Activated T-cell treated with anti-CD3 and anti-CD28 coated beads, Interleukin-2, amount 50 U/mL, for 48 hours (primary cell): ENCODE results near the gene HSDL1.

ENCODE experiments used
- DNase-seq, 2 experiments: peaks; one replicate each; pipeline ENCODE4 v3.0.0-alpha.2; 2020

Gene HSDL1

GRCh38 chr16:84175350-84176081, 30.5 kb upstream of the HSDL1 start:
- peak; percentile 66 to 71 for DNase-seq

- no peak for DNase-seq
Observed at GRCh38 chr16:84174396-84174795, 29.4 kb upstream of the HSDL1 start.

DNA sequence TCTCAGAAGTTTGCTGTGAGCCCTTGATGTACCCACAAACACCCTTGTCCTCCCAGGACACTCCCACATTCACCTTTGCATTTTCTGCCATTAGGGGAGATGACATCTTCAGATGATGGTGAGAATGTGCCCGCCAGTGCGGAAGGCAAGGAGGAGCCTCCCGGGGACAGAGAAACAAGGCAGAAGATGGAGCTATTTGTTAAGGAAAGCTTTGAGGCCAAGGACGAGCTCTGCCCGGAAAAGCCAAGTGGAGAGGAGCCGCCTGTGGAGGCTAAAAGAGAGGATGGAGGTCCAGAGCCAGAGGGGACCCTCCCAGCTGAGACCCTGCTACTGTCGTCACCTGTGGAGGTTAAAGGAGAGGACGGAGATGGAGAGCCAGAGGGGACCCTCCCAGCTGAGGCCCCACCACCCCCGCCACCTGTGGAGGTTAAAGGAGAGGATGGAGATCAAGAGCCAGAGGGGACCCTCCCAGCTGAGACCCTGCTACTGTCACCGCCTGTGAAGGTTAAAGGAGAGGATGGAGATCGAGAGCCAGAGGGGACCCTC, 24.9 kb upstream of the HSDL1 start:
- no peak for DNase-seq

DNA sequence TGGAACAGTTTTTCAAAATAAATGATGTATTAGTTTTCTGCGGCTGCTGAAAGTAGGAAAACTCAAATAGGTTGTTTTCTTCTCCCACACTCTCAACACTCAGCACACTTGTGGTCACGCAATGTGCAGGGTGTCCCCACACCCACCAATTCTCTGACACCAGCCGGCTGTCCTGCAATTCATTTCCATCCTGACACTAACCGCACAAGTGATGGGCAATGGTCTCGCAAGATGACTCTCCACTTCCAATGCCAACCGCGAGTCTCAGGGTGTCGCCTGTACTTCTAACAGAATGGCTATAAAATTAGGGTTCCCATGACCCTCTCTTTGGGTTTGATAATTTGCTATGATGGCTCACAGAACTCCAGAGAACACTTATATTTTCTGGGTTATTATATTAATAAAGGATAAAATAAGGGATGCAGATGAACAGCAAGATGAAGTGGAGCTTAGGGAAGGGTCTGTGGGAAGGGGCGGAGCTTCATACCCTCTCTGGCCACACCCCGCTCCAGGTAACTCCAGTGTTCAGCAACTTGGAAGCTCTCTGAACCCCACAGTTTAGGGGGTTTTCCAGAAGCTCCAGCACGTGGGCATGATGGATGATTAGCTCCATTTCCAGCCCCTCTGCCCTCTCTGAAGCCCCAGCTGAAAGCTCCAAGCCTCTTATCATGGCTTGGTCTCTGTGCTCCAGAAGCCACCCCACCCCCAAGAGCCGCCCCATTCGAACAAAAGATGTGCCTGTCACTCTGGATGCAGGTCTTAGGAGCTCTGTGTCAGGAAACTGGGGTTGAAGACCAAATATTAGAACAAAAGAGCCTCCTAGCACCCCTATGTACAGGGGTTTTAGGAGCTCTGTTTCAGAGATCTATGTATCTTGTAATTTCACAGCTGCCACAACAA, 22.1 kb upstream of the HSDL1 start:
- peak; percentile 55 to 66 for DNase-seq

- DNase-seq: no peak
Observed at GRCh38 chr16:84165746-84166145, 20.8 kb upstream of the HSDL1 start.

DNA sequence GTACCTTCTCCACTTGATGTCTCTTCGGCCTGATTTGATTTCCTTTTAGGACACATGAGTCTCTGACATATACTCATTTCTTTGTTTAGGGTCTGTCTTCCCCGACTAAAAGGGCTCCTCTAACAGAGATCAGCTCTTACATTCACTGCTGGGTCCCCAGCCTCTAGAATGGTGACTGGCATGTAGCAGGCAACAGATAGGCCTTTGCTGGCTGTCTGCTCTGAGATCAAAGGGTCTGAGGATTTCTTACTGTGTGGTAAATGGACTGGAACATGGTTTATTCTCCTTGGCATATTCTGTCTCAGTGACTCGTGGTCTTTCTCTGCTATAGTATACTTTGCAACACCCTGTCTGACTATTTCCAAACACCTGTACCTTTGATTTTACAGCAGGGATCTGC, 16.8 kb upstream of the HSDL1 start:
- DNase-seq: no peak

DNA sequence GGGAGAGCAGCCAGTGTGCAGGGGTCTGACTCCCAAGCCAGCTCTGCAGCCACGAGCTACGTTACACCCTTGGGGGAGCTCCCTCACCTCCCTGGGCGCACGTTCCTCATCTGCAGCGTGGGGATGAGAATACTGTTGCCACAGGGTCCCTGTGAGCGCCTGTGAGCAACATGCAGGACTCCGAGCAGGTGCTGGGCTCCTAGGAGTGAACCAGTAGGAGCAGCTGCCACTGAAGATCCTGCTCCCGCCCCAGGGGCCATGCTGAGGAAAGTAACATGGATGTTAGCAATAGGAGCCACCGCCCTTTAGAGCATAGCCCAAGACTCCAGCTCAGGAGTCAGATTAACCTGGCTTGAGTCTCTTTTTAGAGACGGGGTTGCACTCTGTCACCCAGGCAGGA, 16.1 kb upstream of the HSDL1 start:
- no peak for DNase-seq

GRCh38 chr16:84159800-84160199, 14.8 kb upstream of the HSDL1 start:
- no peak for DNase-seq

GRCh38 chr16:84159007-84159406, 14.0 kb upstream of the HSDL1 start:
- DNase-seq: no peak

DNA sequence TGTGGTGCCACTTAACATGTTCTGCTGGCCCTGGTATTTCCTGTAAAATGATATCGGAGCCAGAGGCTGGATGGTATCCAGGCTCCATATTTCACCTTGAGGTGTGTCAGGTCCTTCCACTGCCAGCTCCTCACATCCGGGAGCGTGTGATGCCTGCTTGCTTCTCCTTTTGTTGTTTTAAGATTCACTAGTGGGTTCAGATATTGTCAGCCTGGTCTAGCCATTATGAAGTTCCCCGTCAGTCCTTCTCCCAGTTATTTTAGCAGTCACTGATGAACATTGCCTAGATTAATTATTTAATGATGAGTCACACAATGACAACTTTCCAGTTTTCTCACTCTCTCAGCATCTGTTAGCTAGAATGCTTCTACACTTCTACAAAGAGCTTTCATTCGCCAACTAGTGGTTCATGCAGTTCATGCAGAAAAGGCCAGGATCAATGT, 11.4 kb upstream of the HSDL1 start:
- no peak for DNase-seq

GRCh38 chr16:84155771-84156170, 10.8 kb upstream of the HSDL1 start:
- no peak for DNase-seq

DNA sequence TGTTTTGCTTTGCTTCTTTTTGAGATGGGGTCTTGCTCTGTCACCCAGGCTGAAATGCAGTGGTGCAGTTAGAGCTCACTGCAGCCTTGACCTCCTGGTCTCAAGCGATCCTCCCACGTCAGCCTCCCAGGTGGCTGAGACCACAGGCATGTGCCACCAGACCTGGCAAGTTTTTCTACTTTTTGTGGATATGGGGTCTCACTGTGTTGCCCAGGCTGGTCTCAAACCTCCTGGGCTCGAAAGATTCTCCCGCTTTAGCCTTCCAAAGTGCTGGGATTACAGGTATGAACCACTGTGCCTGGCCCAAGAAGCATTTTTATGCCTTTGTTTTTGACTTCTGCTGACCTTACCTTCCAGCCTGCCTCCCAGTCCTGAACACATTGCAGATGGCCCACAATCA, 10.2 kb upstream of the HSDL1 start:
- no peak for DNase-seq

DNA sequence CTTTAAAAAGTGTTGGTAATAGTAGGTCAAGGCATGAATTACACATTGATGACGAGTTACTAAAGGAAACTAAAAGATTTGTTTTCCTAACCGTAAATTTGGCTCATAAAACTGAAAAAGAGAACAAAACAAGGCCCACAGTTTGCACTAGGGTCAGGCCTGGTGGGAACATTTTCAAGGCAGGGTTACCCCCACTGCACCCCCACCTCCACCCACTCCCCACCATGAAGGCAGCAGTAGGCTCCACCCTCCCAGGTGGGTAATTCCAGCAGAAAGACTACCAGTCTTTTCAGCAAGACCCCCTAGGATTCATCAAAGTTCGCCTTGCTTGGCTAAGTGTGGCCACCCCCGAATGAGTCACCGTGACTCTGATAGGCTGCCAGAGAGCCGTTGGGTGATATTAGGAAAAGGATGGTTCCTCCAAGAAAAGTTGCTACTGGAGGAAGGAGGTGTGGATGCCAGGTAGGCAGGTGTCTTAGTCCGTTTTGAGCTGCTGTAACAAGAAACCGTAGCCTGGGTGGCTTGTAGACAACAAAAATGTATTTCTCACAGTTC, 8.8 kb upstream of the HSDL1 start:
- no peak for DNase-seq

GRCh38 chr16:84150926-84151325, 5.9 kb upstream of the HSDL1 start:
- no peak for DNase-seq

GRCh38 chr16:84144209-84144858, 643 bp downstream of the HSDL1 start:
- peak; percentile 58 to 67 for DNase-seq

DNA sequence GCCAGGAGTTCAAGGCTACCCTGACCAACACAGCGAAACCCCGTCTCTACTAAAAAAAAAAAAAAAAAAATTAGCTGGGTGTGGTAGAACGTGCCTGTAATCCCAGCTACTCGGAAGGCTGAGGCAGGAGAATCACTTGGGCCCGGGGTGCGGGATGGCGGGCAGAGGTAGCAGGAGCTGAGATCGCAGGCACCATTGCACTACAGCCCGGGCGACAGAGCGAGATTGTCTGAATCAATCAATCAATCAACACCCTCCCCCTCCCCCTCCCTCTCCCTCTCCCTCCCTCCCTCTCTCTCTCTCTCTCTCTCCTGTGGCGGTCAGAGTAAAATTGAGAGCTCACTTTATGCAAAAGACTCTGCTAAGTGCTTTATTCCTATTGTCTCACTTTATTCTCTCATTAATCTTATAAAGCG, 1.2 kb downstream of the HSDL1 start:
- no peak for DNase-seq

DNA sequence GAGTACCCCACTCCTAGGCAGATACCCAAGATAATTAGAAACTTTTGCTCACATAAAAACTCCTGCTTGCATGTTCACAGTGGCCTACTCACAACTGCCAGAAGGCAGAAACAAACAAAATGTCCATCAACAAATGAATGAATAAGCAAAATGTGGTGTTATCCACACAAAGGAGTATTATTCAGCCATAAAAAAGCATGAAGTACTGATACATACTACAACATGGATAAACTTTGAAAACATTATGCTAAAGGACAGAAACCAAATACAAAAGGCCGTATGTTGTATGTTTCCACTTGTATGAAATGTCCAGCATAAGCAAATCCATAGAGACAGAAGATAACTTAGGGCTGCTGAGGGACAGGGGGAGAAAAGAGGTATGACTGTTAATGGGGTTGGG, 1.9 kb downstream of the HSDL1 start:
- DNase-seq: no peak

DNA sequence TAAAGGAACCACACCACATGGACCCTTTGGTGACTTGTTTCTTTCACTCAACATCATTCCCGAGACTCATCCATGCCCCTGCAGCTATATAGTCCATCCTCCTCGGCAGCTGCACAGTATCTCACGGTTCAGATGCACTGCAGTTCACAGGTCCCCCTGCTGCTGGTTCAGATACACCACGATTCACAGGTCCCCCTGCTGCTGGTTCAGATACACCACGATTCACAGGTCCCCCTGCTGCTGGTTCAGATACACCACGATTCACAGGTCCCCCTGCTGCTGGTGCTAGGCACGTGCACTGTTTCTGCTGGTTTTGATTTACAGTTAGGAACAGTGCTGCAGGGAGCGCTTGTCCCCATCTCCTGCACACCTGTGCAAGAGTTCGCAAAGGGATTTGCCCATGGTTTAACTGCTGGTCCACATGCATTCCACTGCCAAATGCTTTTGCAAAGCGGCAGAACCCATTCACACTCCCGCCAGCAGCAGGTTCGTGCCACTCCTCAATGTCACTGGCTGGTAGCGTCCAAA, 3.8 kb downstream of the HSDL1 start:
- peak in 1 of 2 experiments; percentile 42 for DNase-seq

DNA sequence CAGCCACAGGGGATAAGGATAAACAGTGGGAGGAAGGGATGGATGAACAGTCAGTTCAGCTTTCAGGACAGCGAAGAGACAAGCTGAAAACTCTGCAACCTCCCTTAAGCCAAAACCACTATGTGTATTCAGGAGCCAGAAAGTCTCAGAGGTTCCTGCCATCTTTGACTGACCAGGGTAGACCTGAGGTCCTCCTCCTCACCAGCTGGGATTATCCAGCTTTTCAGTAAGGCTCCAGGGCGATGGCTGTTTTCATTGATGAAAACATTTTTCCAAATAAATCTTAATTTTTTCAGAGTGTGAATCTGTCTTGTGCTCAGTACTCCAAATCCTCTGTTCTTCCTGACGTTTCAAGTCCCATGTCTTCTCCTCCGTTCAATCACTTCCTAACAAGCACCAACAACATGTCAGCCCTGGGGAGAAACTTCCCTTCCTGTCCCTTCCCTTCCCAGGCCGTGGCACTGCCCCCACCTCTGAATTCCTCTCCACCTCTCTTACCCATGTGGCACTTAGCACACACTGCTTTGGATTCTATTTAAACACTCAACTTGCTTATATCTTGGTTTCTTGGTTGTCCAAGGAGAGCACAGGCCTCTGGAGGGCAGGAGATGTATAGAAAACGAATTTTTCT, 5.2 kb downstream of the HSDL1 start:
- no peak for DNase-seq

DNA sequence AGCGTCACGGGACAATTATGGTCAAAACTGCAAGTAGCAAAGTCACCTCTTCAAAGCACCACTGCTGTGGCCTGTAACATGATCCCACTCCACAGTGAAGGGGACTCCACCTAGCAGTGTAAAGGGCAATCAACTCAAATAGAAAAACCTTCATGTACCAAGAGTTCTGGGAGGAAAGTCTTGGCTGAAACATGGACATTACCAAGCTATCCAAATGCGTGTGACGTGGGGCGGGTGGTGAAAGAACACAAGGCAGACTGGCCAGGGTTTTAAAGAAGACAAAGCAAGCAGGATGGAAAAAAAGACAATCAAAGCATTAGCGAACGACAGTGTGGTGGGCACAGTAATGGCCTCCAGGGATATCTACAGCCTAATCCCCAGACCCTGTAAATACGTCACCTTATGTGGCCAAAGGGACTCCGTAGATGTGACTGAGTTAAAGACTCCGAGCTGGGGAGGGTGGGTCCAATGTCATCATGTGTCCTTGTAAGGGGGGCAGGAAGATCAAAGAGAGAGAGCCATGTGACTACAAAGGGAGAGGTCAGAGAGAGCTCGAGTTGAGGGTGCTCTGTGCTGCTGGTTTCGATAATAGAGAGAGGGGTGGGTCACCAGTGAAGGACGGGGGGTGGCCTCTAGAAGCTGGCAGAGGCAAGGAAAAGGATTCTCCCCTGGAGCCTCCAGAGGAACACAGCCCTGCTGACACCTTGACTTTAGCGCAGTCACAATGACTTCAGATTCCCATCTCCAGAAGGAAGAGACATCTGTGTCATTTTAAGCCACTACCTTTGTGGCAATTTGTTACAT, 6.0 kb downstream of the HSDL1 start:
- peak; percentile 52 to 53 for DNase-seq

DNA sequence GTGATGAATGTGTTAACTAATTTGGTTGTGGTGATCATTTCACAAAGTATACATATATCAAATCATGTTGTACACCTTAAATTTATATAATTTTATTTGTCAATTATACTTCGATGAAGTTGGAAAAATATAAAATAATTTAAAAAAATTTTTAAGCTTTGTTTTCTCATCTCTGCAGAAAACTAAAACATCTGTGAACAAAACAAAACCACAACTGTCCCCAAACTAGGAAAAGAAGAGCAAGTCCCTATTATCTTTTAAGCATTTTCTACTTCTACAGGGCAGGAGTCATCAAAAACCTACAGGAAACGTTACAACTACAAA, 6.5 kb downstream of the HSDL1 start:
- DNase-seq: no peak
